Glomerular visceral epithelial cell (primary cell): ENCODE data around the gene EHMT2.
"Not testable (repeated sequence)": the region's sequence is repeated elsewhere in the genome, so short reads cannot be mapped to it uniquely, and the experiment has no call there.

Experiments
- DNase-seq: peaks from one replicate; pipeline ENCODE4 v3.0.0-alpha.2; 2016; ENCODE audit errors: extremely low spot score

Gene EHMT2

GRCh38 chr6:31915351-31915750 is 17.9 kb upstream of the EHMT2 start:
- DNase-seq, result no peak

- no peak for DNase-seq
These were observed 14.5 kb upstream of the EHMT2 start for GRCh38 chr6:31911826-31912585.

- DNase-seq, result not testable (repeated sequence)
These were observed 11.8 kb upstream of the EHMT2 start for GRCh38 chr6:31909298-31909697.

- DNase-seq, result peak; percentile 47
These were observed 11.3 kb upstream of the EHMT2 start for GRCh38 chr6:31908791-31909190.

GRCh38 chr6:31908255-31908654 is 10.8 kb upstream of the EHMT2 start:
- DNase-seq, result not testable (repeated sequence)

- peak; percentile 86 for DNase-seq
These were observed 9.8 kb upstream of the EHMT2 start for GRCh38 chr6:31907158-31907813.

GRCh38 chr6:31906727-31907126 is 9.2 kb upstream of the EHMT2 start:
- not testable (repeated sequence) for DNase-seq

GRCh38 chr6:31906122-31906521 is 8.6 kb upstream of the EHMT2 start:
- DNase-seq, result no peak

- DNase-seq, result no peak
These were observed 7.5 kb upstream of the EHMT2 start for GRCh38 chr6:31905041-31905440.

- DNase-seq, result no peak
These were observed 6.5 kb upstream of the EHMT2 start for GRCh38 chr6:31903957-31904356.

GRCh38 chr6:31901953-31902643 is 4.6 kb upstream of the EHMT2 start, which contains the start of gene ZBTB12:
Gene ZBTB12 (minus strand): TSS chr6:31902086. CDS start chr6:31901305, 781 bp downstream.
- peak; percentile 96 for DNase-seq

- peak; percentile 47 for DNase-seq
These were observed 4.0 kb upstream of the EHMT2 start for GRCh38 chr6:31901415-31901952.

- DNase-seq, result no peak
These were observed 3.5 kb upstream of the EHMT2 start for GRCh38 chr6:31900917-31901414.

- DNase-seq, result no peak
These were observed 2.6 kb upstream of the EHMT2 start for GRCh38 chr6:31899882-31900722.

- no peak for DNase-seq
These were observed 1.7 kb upstream of the EHMT2 start for GRCh38 chr6:31899215-31899614.

GRCh38 chr6:31898383-31899011 is 999 bp upstream of the EHMT2 start:
- peak; percentile 41 for DNase-seq

- no peak for DNase-seq
These were observed 464 bp downstream of the EHMT2 start for GRCh38 chr6:31896856-31897611.

GRCh38 chr6:31896493-31896855 is 1.0 kb downstream of the EHMT2 start:
- no peak for DNase-seq

GRCh38 chr6:31892821-31893220 is 4.7 kb downstream of the EHMT2 start:
- no peak for DNase-seq

- DNase-seq, result no peak
These were observed 8.0 kb downstream of the EHMT2 start for GRCh38 chr6:31889331-31889972.
